ENCODE results near the gene ACSS2. TPM values are rescaled to one million over a fixed set of nuclear protein-coding genes. Genes with fewer than 3 reads are reported as not detected.

Gene ACSS2
- total RNA-seq, 4 donors from 2014 or later = 48.5 to 89.6 (median 68.1) TPM

GRCh38 chr20:34964486-34964885 lies 88.1 kb downstream of the ACSS2 start:
- no peaks in the 10 kb centered on the region for H3K9me3 ChIP-seq
- intact Hi-C loops (cut with DNase I) = no loop called here
- no peaks in the 10 kb centered on the region for H3K27me3 ChIP-seq
- TF ChIP-seq POLR2A (IDR thresholded peaks at IDR 0.05) (no peak), CTCF (IDR thresholded peaks at IDR 0.05) (no peak)
- H3K4me1 ChIP-seq = no peaks in the 10 kb centered on the region
- H3K4me3 ChIP-seq (replicated peaks in 1 of 3) = no peak overlapping the region
- 94 to 99% methylated on average over 5 of the region's 5 CpGs for WGBS, 2 donors
- H3K27ac ChIP-seq = peak overlapping the region in 1 of 3 donors; percentile 40
- no peak for DNase-seq
- no peaks in the 10 kb centered on the region for H3K36me3 ChIP-seq

- H3K36me3 ChIP-seq = no peaks in the 10 kb centered on the region
- DNase-seq = no peak
- no peaks in the 10 kb centered on the region for H3K27me3 ChIP-seq
- H3K9me3 ChIP-seq = no peaks in the 10 kb centered on the region
- H3K27ac ChIP-seq = no peak overlapping the region
- no peak for TF ChIP-seq POLR2A (IDR thresholded peaks at IDR 0.05)
- no peak for TF ChIP-seq CTCF (IDR thresholded peaks at IDR 0.05)
- intact Hi-C loops (cut with DNase I) = no loop called here
- no peaks in the 10 kb centered on the region for H3K4me1 ChIP-seq
- 97 to 98% methylated on average over 5 of the region's 5 CpGs for WGBS, 2 donors
- H3K4me3 ChIP-seq (replicated peaks in 1 of 3) = no peak overlapping the region
These were observed 88.6 kb downstream of the ACSS2 start for GRCh38 chr20:34965051-34965450.

- WGBS, 2 donors = 72 to 79% methylated on average over 4 to 5 of the region's 5 CpGs
- H3K9me3 ChIP-seq = no peaks in the 10 kb centered on the region
These were observed 91.0 kb downstream of the ACSS2 start for GRCh38 chr20:34967421-34967820.

GRCh38 chr20:34968042-34968775 lies 91.8 kb downstream of the ACSS2 start:
- H3K27me3 ChIP-seq = no peaks in the 10 kb centered on the region
- intact Hi-C loops (cut with DNase I) = no loop called here
- no peak overlapping the region for H3K27ac ChIP-seq
- H3K36me3 ChIP-seq = no peaks in the 10 kb centered on the region
- no peaks in the 10 kb centered on the region for H3K9me3 ChIP-seq
- no peak for DNase-seq
- no peak overlapping the region for H3K4me3 ChIP-seq (replicated peaks in 1 of 3)
- H3K4me1 ChIP-seq = no peaks in the 10 kb centered on the region
- TF ChIP-seq POLR2A (IDR thresholded peaks at IDR 0.05) (no peak), CTCF (IDR thresholded peaks at IDR 0.05) (no peak)
- WGBS, 2 donors = 83 to 87% methylated on average over 7 of the region's 7 CpGs

More at GRCh38 chr20:34967421-34967820, 91.0 kb downstream of the ACSS2 start:
- H3K4me3 ChIP-seq (replicated peaks in 1 of 3) = no peak overlapping the region
- no peaks in the 10 kb centered on the region for H3K4me1 ChIP-seq
- TF ChIP-seq POLR2A (IDR thresholded peaks at IDR 0.05) (no peak), CTCF (IDR thresholded peaks at IDR 0.05) (no peak)
- DNase-seq = no peak
- no peak overlapping the region for H3K27ac ChIP-seq
- no peaks in the 10 kb centered on the region for H3K27me3 ChIP-seq
- intact Hi-C loops (cut with DNase I) = no loop called here
- no peaks in the 10 kb centered on the region for H3K36me3 ChIP-seq

- no peak for DNase-seq
- intact Hi-C loops (cut with DNase I) = no loop called here
- TF ChIP-seq CTCF (IDR thresholded peaks at IDR 0.05) = no peak
- TF ChIP-seq POLR2A (IDR thresholded peaks at IDR 0.05) = no peak
These were observed 93.9 kb downstream of the ACSS2 start for GRCh38 chr20:34970193-34970840.

More at GRCh38 chr20:34970193-34970840, 93.9 kb downstream of the ACSS2 start:
- WGBS, 2 donors = 90 to 91% methylated on average over 7 of the region's 7 CpGs
- H3K27ac ChIP-seq = no peak overlapping the region
- H3K4me3 ChIP-seq (replicated peaks in 1 of 3) = no peak overlapping the region
- H3K4me1 ChIP-seq = no peaks in the 10 kb centered on the region
- no peaks in the 10 kb centered on the region for H3K27me3 ChIP-seq
- no peaks in the 10 kb centered on the region for H3K36me3 ChIP-seq
- H3K9me3 ChIP-seq = no peaks in the 10 kb centered on the region
